HepG2 (cell line): ENCODE results near the gene TTC31. TPM values are rescaled to one million over a fixed set of nuclear protein-coding genes. Genes with fewer than 3 reads are reported as not detected.

Experiments used
- ATF1 ChIP-seq: IDR thresholded peaks from 2 replicates; pipeline ENCODE4 v1.6.1; 2016; ENCODE audit warnings: mild to moderate bottlenecking, control low read depth
- DMAP1 ChIP-seq: IDR thresholded peaks from 2 replicates; pipeline ENCODE4 v1.6.1; 2016
- HIVEP1 ChIP-seq: sonication (generic); formaldehyde crosslinking; IDR thresholded peaks from 2 replicates; pipeline ENCODE4 v1.4.0; 2020; ENCODE audit warnings: mild to moderate bottlenecking, missing genetic modification reagents
- NR2C2 ChIP-seq: sonication (generic); formaldehyde crosslinking; IDR thresholded peaks from 2 replicates; pipeline ENCODE4 v1.4.0; 2020; ENCODE audit warnings: missing genetic modification reagents, mild to moderate bottlenecking, moderate library complexity, borderline replicate concordance
- TMF1 ChIP-seq: sonication (generic); formaldehyde crosslinking; IDR thresholded peaks from 2 replicates; pipeline ENCODE4 v1.8.1; 2022; ENCODE audit warnings: low read depth, missing genetic modification reagents
- ZNF510 ChIP-seq: sonication (generic); formaldehyde crosslinking; IDR thresholded peaks from 2 replicates; pipeline ENCODE4 v1.4.0; 2020; ENCODE audit warnings: low read depth, mild to moderate bottlenecking, missing genetic modification reagents
- polyA plus RNA-seq, 8 experiments: library from polyadenylated mRNA; depleted of rRNA in 3 of 8; stranded (reverse) in 7 of 8; unstranded in 1 of 8; fragments of >200 nt; fragmentation: Illumina TruSeq in 4 of 8; extraction: Trizol in 4 of 8; gene quantifications; 2 replicates each; pipeline versions ENCODE4 v1.2.1 to v1.2.3, GENCODE V29; 2011 to 2016; ENCODE audit warnings: low read depth in 4 of 8, missing spikeins in 1 of 8, mixed read lengths in 1 of 8; ENCODE audit not compliant: insufficient read depth in 1 of 8
- total RNA-seq, 5 experiments: library from RNA; depleted of rRNA; stranded (reverse); fragments of >200 nt; fragmentation: Illumina TruSeq; extraction: Trizol; gene quantifications; 2 replicates each; pipeline ENCODE4 v1.2.3, GENCODE V29; 2016; ENCODE audit warnings: low read depth in 1 of 5
- TF ChIP-seq, protein P1 (sequence below): IDR thresholded peaks from 2 replicates; pipeline ENCODE4 v1.6.1; 2016; ENCODE audit warnings: low read depth, missing genetic modification reagents, missing compliant biosample characterization
- TF ChIP-seq, protein P2 (sequence below): sonication (generic); formaldehyde crosslinking; IDR thresholded peaks from 2 replicates; pipeline ENCODE4 v1.4.0; 2020; ENCODE audit warnings: missing genetic modification reagents
- TF ChIP-seq, protein P3 (sequence below): sonication (generic); formaldehyde crosslinking; IDR thresholded peaks from 2 replicates; pipeline ENCODE4 v1.9.0; 2021; ENCODE audit warnings: missing genetic modification reagents, mild to moderate bottlenecking, borderline replicate concordance
- TF ChIP-seq, protein P4 (sequence below): sonication (generic); formaldehyde crosslinking; IDR thresholded peaks from 2 replicates; pipeline ENCODE4 v1.4.0; 2020; ENCODE audit warnings: missing genetic modification reagents
- TF ChIP-seq, protein P5 (sequence below): sonication (generic); formaldehyde crosslinking; IDR thresholded peaks from 2 replicates; pipeline ENCODE4 v1.8.1; 2023; ENCODE audit warnings: mild to moderate bottlenecking, missing genetic modification reagents

The TTC31 gene
- total and polyA plus RNA-seq, 2 of the 13 experiments (the other 11 are each of a cell fraction or from before 2014, with no cell fraction given), result 28.3 to 39.5 TPM

DNA sequence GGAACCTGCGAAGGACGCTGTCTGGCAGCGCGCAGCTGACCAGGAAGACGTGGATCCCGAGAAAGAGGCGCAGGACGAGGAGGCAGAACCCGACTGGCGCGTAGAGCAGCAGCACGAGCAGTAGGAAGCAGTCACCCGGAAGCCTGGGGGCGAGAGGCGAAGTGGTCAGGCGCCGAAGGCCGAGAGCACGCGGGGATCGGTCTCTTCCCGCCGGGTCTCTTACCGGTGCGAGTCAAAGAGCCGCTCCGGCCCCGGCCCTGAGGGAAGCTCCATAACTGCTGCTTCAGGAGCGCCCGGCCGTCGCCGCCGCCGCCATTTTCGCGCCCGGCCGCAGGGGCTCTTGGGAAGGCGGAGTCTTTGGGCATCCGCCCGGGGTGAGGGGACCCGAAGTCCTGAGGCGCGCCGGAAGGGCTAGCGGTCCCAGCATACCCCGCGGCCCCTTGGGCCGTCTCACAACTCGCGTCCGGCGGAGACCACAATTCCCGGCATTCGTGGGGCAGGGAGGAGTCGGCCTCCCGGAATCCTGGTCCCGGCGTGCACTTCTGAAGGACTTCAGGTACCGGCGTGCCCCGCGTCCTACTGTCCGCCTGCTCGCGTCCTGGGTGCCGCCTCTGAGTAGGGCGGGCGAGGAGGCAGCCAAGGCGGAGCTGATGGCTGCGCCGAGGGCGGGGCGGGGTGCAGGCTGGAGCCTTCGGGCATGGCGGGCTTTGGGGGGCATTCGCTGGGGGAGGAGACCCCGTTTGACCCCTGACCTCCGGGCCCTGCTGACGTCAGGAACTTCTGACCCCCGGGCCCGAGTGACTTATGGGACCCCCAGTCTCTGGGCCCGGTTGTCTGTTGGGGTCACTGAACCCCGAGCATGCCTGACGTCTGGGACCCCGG, 46.7 kb downstream of the TTC31 start, which contains the start of the genes AUP1 and HTRA2 (continued):
- TF ChIP-seq TMF1 (CRISPR knock-in tag) (peak; percentile 51; the same call in 1 of the 2 replicates), NR2C2 (CRISPR knock-in tag) (peak; percentile 98), ATF1 (CRISPR knock-in tag) (peak; percentile 80; the same call in 1 of the 2 replicates), ZNF510 (CRISPR knock-in tag) (peak; percentile 91; the same call in 1 of the 2 replicates), DMAP1 (CRISPR knock-in tag) (peak; percentile 87; the same call in 1 of the 2 replicates), HIVEP1 (CRISPR knock-in tag) (no peak; the same call in none of the 2 replicates)
- TF ChIP-seq, protein P1, sequence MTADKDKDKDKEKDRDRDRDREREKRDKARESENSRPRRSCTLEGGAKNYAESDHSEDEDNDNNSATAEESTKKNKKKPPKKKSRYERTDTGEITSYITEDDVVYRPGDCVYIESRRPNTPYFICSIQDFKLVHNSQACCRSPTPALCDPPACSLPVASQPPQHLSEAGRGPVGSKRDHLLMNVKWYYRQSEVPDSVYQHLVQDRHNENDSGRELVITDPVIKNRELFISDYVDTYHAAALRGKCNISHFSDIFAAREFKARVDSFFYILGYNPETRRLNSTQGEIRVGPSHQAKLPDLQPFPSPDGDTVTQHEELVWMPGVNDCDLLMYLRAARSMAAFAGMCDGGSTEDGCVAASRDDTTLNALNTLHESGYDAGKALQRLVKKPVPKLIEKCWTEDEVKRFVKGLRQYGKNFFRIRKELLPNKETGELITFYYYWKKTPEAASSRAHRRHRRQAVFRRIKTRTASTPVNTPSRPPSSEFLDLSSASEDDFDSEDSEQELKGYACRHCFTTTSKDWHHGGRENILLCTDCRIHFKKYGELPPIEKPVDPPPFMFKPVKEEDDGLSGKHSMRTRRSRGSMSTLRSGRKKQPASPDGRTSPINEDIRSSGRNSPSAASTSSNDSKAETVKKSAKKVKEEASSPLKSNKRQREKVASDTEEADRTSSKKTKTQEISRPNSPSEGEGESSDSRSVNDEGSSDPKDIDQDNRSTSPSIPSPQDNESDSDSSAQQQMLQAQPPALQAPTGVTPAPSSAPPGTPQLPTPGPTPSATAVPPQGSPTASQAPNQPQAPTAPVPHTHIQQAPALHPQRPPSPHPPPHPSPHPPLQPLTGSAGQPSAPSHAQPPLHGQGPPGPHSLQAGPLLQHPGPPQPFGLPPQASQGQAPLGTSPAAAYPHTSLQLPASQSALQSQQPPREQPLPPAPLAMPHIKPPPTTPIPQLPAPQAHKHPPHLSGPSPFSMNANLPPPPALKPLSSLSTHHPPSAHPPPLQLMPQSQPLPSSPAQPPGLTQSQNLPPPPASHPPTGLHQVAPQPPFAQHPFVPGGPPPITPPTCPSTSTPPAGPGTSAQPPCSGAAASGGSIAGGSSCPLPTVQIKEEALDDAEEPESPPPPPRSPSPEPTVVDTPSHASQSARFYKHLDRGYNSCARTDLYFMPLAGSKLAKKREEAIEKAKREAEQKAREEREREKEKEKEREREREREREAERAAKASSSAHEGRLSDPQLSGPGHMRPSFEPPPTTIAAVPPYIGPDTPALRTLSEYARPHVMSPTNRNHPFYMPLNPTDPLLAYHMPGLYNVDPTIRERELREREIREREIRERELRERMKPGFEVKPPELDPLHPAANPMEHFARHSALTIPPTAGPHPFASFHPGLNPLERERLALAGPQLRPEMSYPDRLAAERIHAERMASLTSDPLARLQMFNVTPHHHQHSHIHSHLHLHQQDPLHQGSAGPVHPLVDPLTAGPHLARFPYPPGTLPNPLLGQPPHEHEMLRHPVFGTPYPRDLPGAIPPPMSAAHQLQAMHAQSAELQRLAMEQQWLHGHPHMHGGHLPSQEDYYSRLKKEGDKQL, result no peak
- TF ChIP-seq, protein P2, sequence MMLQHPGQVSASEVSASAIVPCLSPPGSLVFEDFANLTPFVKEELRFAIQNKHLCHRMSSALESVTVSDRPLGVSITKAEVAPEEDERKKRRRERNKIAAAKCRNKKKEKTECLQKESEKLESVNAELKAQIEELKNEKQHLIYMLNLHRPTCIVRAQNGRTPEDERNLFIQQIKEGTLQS (CRISPR knock-in tag), result 0 out of 2 replicates have a peak, but pooled peaks have one; percentile 13
- TF ChIP-seq, protein P3, sequence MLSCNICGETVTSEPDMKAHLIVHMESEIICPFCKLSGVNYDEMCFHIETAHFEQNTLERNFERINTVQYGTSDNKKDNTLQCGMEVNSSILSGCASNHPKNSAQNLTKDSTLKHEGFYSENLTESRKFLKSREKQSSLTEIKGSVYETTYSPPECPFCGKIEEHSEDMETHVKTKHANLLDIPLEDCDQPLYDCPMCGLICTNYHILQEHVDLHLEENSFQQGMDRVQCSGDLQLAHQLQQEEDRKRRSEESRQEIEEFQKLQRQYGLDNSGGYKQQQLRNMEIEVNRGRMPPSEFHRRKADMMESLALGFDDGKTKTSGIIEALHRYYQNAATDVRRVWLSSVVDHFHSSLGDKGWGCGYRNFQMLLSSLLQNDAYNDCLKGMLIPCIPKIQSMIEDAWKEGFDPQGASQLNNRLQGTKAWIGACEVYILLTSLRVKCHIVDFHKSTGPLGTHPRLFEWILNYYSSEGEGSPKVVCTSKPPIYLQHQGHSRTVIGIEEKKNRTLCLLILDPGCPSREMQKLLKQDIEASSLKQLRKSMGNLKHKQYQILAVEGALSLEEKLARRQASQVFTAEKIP (CRISPR knock-in tag), result no peak
- TF ChIP-seq, protein P4, sequence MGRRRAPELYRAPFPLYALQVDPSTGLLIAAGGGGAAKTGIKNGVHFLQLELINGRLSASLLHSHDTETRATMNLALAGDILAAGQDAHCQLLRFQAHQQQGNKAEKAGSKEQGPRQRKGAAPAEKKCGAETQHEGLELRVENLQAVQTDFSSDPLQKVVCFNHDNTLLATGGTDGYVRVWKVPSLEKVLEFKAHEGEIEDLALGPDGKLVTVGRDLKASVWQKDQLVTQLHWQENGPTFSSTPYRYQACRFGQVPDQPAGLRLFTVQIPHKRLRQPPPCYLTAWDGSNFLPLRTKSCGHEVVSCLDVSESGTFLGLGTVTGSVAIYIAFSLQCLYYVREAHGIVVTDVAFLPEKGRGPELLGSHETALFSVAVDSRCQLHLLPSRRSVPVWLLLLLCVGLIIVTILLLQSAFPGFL, result no peak
- TF ChIP-seq, protein P5, sequence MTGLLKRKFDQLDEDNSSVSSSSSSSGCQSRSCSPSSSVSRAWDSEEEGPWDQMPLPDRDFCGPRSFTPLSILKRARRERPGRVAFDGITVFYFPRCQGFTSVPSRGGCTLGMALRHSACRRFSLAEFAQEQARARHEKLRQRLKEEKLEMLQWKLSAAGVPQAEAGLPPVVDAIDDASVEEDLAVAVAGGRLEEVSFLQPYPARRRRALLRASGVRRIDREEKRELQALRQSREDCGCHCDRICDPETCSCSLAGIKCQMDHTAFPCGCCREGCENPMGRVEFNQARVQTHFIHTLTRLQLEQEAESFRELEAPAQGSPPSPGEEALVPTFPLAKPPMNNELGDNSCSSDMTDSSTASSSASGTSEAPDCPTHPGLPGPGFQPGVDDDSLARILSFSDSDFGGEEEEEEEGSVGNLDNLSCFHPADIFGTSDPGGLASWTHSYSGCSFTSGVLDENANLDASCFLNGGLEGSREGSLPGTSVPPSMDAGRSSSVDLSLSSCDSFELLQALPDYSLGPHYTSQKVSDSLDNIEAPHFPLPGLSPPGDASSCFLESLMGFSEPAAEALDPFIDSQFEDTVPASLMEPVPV (CRISPR knock-in tag), result no peak; the same call in none of the 2 replicates
